Neural progenitor cell (in vitro differentiated cells): ENCODE measurements around the gene IL1RL1. TPM values are rescaled to one million over a fixed set of nuclear protein-coding genes. Genes with fewer than 3 reads are reported as not detected.

ENCODE experiments used
- DNase-seq: peaks from one replicate; pipeline ENCODE4 v3.0.0-alpha.2; 2016; ENCODE audit warnings: low spot score
- H2AFZ ChIP-seq: fragments of 200-600 bp; sonication (generic); replicated peaks from 2 replicates; pipeline ENCODE4 v1.6.1; 2016; ENCODE audit warnings: antibody characterized with exemption
- H3F3A ChIP-seq: fragments of 200-600 bp; sonication (generic); 2 replicates; pipeline ENCODE4 v1.6.1; 2016; ENCODE audit warnings: antibody characterized with exemption, low read depth
- H3K27ac ChIP-seq: fragments of 200-600 bp; sonication (generic); 2 replicates; pipeline ENCODE4 v1.5.1; 2016; ENCODE audit warnings: mild to moderate bottlenecking
- H3K27me3 ChIP-seq: fragments of 200-600 bp; sonication (generic); 2 replicates; pipeline ENCODE4 v1.6.1; 2016; ENCODE audit warnings: mild to moderate bottlenecking, moderate library complexity
- H3K36me3 ChIP-seq: fragments of 200-600 bp; sonication (generic); 2 replicates; pipeline ENCODE4 v1.5.1; 2016
- H3K4me1 ChIP-seq: fragments of 200-600 bp; sonication (generic); 2 replicates; pipeline ENCODE4 v1.6.1; 2016; ENCODE audit warnings: mixed run types
- H3K4me2 ChIP-seq: fragments of 200-600 bp; sonication (generic); 2 replicates; pipeline ENCODE4 v1.6.1; 2016
- H3K4me3 ChIP-seq: fragments of 200-600 bp; sonication (generic); 2 replicates; pipeline ENCODE4 v1.5.1; 2016
- H3K79me2 ChIP-seq: fragments of 200-600 bp; sonication (generic); 2 replicates; pipeline ENCODE4 v1.6.1; 2016; ENCODE audit warnings: low read depth
- H3K9ac ChIP-seq: fragments of 200-600 bp; sonication (generic); 2 replicates; pipeline ENCODE4 v1.6.1; 2016
- H3K9me3 ChIP-seq: fragments of 200-600 bp; sonication (generic); 2 replicates; pipeline ENCODE4 v1.5.1; 2016; ENCODE audit warnings: low read depth
- H4K20me1 ChIP-seq: fragments of 200-600 bp; sonication (generic); 2 replicates; pipeline ENCODE4 v1.6.1; 2016; ENCODE audit warnings: low read depth
- H3K27ac Mint-ChIP-seq: 3 replicates; pipeline ENCODE4 v1.8.0; 2021; ENCODE audit warnings: mixed read lengths
- H3K27me3 Mint-ChIP-seq: 2 replicates; pipeline ENCODE4 v1.8.0; 2022; ENCODE audit warnings: low read depth, mild to moderate bottlenecking, inconsistent platforms, moderate library complexity, mixed read lengths; ENCODE audit not compliant: insufficient read depth
- H3K36me3 Mint-ChIP-seq: 3 replicates; pipeline ENCODE4 v1.8.0; 2021; ENCODE audit warnings: mixed read lengths
- H3K4me1 Mint-ChIP-seq: 3 replicates; pipeline ENCODE4 v1.8.0; 2021; ENCODE audit warnings: mixed read lengths
- H3K4me3 Mint-ChIP-seq: 3 replicates; pipeline ENCODE4 v1.8.0; 2021; ENCODE audit warnings: mild to moderate bottlenecking, moderate library complexity, mixed read lengths
- H3K9me3 Mint-ChIP-seq: 3 replicates; pipeline ENCODE4 v1.8.0; 2020; ENCODE audit warnings: mixed read lengths
- CTCF ChIP-seq: fragments of 200-600 bp; sonication (generic); IDR thresholded peaks from 2 replicates; pipeline ENCODE4 v1.5.1; 2017; ENCODE audit warnings: antibody characterized with exemption, mild to moderate bottlenecking
- EZH2 ChIP-seq: fragments of 200-600 bp; sonication (generic); IDR thresholded peaks from 2 replicates; pipeline ENCODE4 v1.6.1; 2017; ENCODE audit warnings: antibody characterized with exemption, mild to moderate bottlenecking, moderate library complexity
- EZH2phosphoT487 ChIP-seq: fragments of 200-600 bp; sonication (generic); IDR thresholded peaks from 2 replicates; pipeline ENCODE4 v1.6.1; 2017; ENCODE audit warnings: antibody characterized with exemption
- total RNA-seq: library from RNA; depleted of rRNA; stranded (reverse); fragments of >200 nt; gene quantifications from 2 replicates; pipeline ENCODE4 v1.2.3, GENCODE V29; 2015; ENCODE audit warnings: low replicate concordance

Gene IL1RL1
- total RNA-seq, 1 donor from 2014 or later = not detected

- H3K79me2 ChIP-seq = no peaks in the 10 kb centered on the region
- peaks cover 21% of the 10 kb centered on the region for H3K27me3 ChIP-seq
- Mint-ChIP-seq H3K36me3 (no peaks in the 10 kb centered on the region), H3K27ac (no peak overlapping the region), H3K27me3 (peaks cover 2% of the 10 kb centered on the region), H3K9me3 (no peaks in the 10 kb centered on the region), H3K4me1 (no peaks in the 10 kb centered on the region), H3K4me3 (no peak overlapping the region)
- H3K27ac ChIP-seq = no peak overlapping the region
- H3K9me3 ChIP-seq = no peaks in the 10 kb centered on the region
- no peak for DNase-seq
- no peaks in the 10 kb centered on the region for H4K20me1 ChIP-seq
- no peaks in the 10 kb centered on the region for H3K36me3 ChIP-seq
- no peak overlapping the region for H2AFZ ChIP-seq
- H3K4me2 ChIP-seq = no peak overlapping the region
- no peaks in the 10 kb centered on the region for H3F3A ChIP-seq
- H3K9ac ChIP-seq = no peak overlapping the region
- no peak overlapping the region for H3K4me3 ChIP-seq
- no peak for TF ChIP-seq EZH2phosphoT487
- no peak for TF ChIP-seq CTCF
- TF ChIP-seq EZH2 = no peak
- no peaks in the 10 kb centered on the region for H3K4me1 ChIP-seq
Observed at GRCh38 chr2:102303589-102303988, 7.8 kb upstream of the IL1RL1 start.

- Histone ChIP-seq H3K27me3 (peaks cover 19% of the 10 kb centered on the region), H3K9ac (no peak overlapping the region), H3K27ac (no peak overlapping the region), H3K4me1 (no peaks in the 10 kb centered on the region), H3K4me2 (no peak overlapping the region), H2AFZ (no peak overlapping the region), H3K36me3 (no peaks in the 10 kb centered on the region), H3K4me3 (no peak overlapping the region), H3K9me3 (no peaks in the 10 kb centered on the region), H4K20me1 (no peaks in the 10 kb centered on the region), H3F3A (no peaks in the 10 kb centered on the region), H3K79me2 (no peaks in the 10 kb centered on the region)
- H3K36me3 Mint-ChIP-seq = no peaks in the 10 kb centered on the region
- no peak overlapping the region for H3K27ac Mint-ChIP-seq
- no peaks in the 10 kb centered on the region for H3K4me1 Mint-ChIP-seq
- H3K4me3 Mint-ChIP-seq = no peak overlapping the region
- no peak for DNase-seq
- H3K9me3 Mint-ChIP-seq = no peaks in the 10 kb centered on the region
- no peak for TF ChIP-seq CTCF
- TF ChIP-seq EZH2 = no peak
- TF ChIP-seq EZH2phosphoT487 = no peak
- H3K27me3 Mint-ChIP-seq = peaks cover 2% of the 10 kb centered on the region
Observed at GRCh38 chr2:102304268-102304667, 7.1 kb upstream of the IL1RL1 start.

- Histone ChIP-seq H3F3A (no peaks in the 10 kb centered on the region), H3K36me3 (no peaks in the 10 kb centered on the region), H3K9ac (no peak overlapping the region), H3K4me3 (no peak overlapping the region), H3K27ac (no peak overlapping the region), H4K20me1 (no peaks in the 10 kb centered on the region), H3K79me2 (no peaks in the 10 kb centered on the region), H3K27me3 (peaks cover 12% of the 10 kb centered on the region), H2AFZ (no peak overlapping the region), H3K9me3 (no peaks in the 10 kb centered on the region), H3K4me2 (no peak overlapping the region), H3K4me1 (no peaks in the 10 kb centered on the region)
- Mint-ChIP-seq H3K36me3 (no peaks in the 10 kb centered on the region), H3K4me3 (no peak overlapping the region), H3K4me1 (no peaks in the 10 kb centered on the region), H3K9me3 (no peaks in the 10 kb centered on the region), H3K27ac (no peak overlapping the region), H3K27me3 (peaks cover 2% of the 10 kb centered on the region)
- TF ChIP-seq CTCF (no peak), EZH2phosphoT487 (no peak), EZH2 (no peak)
- no peak for DNase-seq
Observed at GRCh38 chr2:102304711-102305611, 6.4 kb upstream of the IL1RL1 start.
